ENCODE data around the gene ASPHD2. TPM values are rescaled to one million over a fixed set of nuclear protein-coding genes. Genes with fewer than 3 reads are reported as not detected.
A peak's percentile ranks its signal among the peaks of the same experiment; 100 is the strongest.

The ASPHD2 gene
- polyA plus RNA-seq, 1 of the 3 experiments (the other 2 are of a cell fraction): 2.2 TPM

DNA sequence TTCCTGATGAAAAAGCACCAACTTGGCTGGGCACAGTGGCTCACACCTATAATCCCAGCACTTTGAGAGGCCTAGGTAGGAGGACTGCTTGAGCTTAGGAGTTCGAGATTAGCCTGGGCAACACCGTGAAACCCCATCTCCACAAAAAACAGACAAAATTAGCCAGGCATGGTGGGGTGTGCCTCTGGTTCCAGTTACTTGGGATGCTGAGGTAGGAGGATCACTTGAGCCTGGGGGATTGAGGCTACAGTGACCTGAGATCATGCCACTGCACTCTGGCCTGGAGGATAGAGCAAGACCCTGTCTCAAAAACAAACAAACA, 51.5 kb downstream of the ASPHD2 start (continued):
- TF ChIP-seq, protein P1, sequence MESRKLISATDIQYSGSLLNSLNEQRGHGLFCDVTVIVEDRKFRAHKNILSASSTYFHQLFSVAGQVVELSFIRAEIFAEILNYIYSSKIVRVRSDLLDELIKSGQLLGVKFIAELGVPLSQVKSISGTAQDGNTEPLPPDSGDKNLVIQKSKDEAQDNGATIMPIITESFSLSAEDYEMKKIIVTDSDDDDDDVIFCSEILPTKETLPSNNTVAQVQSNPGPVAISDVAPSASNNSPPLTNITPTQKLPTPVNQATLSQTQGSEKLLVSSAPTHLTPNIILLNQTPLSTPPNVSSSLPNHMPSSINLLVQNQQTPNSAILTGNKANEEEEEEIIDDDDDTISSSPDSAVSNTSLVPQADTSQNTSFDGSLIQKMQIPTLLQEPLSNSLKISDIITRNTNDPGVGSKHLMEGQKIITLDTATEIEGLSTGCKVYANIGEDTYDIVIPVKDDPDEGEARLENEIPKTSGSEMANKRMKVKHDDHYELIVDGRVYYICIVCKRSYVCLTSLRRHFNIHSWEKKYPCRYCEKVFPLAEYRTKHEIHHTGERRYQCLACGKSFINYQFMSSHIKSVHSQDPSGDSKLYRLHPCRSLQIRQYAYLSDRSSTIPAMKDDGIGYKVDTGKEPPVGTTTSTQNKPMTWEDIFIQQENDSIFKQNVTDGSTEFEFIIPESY (IDR thresholded peaks at IDR 0.05; ENCODE audit: borderline replicate concordance, low read depth): no peak
- TF ChIP-seq FOXM1 (IDR thresholded peaks at IDR 0.05; ENCODE audit: low read depth) (no peak), GATA2 (CRISPR knock-in tag; IDR thresholded peaks at IDR 0.05) (no peak), TCF12 (IDR thresholded peaks at IDR 0.05) (no peak), CHD2 (IDR thresholded peaks at IDR 0.05; ENCODE audit: low read length, partially characterized antibody) (no peak), MEF2A (IDR thresholded peaks at IDR 0.05; ENCODE audit: borderline replicate concordance, low read depth) (no peak), RFX5 (IDR thresholded peaks at IDR 0.05; ENCODE audit: low read length) (no peak), FOXJ3 (CRISPR knock-in tag; IDR thresholded peaks at IDR 0.05) (no peak), ELF1 (IDR thresholded peaks at IDR 0.05) (no peak)
- TF ChIP-seq, protein P2, sequence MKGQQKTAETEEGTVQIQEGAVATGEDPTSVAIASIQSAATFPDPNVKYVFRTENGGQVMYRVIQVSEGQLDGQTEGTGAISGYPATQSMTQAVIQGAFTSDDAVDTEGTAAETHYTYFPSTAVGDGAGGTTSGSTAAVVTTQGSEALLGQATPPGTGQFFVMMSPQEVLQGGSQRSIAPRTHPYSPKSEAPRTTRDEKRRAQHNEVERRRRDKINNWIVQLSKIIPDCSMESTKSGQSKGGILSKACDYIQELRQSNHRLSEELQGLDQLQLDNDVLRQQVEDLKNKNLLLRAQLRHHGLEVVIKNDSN (IDR thresholded peaks at IDR 0.05; ENCODE audit: borderline replicate concordance, low read depth): no peak

DNA sequence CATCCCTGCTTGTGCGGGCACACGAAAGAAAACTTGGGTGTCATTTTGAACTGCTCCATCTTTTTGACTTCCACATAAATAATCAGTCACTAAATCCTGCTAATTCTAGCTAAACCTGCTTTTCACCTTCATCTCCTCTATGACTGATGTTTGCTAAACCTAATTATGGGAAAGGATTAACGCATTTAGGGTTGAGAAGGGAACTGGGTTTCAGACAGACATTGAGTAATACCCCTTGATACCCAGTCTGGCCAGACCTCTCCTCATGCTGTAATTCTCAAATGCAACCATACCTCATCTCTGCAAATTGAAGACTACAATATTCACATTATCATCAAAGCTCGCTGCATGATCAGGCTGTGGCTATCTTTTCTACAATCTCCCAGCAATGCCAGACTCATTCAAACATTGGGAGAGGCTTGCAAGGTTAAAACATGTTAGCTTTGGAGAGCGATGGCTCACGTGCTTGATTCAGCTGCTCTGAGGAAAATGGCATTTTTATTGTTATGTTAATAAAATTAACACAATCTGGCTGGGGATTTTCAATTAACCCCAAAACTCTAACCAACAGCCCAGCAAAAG, 52.1 kb downstream of the ASPHD2 start:
- H3K36me3 ChIP-seq (replicated peaks in 1 of 2; ENCODE audit: control insufficient read depth in 1 of 2, insufficient read depth in 2 of 2, low read length in 1 of 2): peaks cover 7 to 15% of the 10 kb centered on the region in 2 experiments
- H3K4me1 ChIP-seq (ENCODE audit: control insufficient read depth in 1 of 2, insufficient read depth in 2 of 2, low read depth in 1 of 2, low read length in 1 of 2): peaks cover 4 to 27% of the 10 kb centered on the region in 2 experiments; a peak in 3 of 4 replicates
- peak overlapping the region in 1 of 2 experiments; percentile 8; a peak in 1 of 4 replicates for H3K27ac ChIP-seq (ENCODE audit: low read depth in 2 of 2, low read length in 1 of 2)
- H3K9me2 ChIP-seq: no peaks in the 10 kb centered on the region
- DNase-seq: no peak
- no peaks in the 10 kb centered on the region for H3F3A ChIP-seq (replicated peaks; ENCODE audit: insufficient read depth)
- H3K27me3 ChIP-seq (ENCODE audit: insufficient read depth): no peaks in the 10 kb centered on the region
- no peak overlapping the region for H3K4me3 ChIP-seq (ENCODE audit: low read depth in 2 of 2, low read length in 1 of 2)
- WGBS (ENCODE audit: low lambda C conversion rate): 67% methylated on average over 6 of the region's 6 CpGs
- H3K79me2 ChIP-seq (ENCODE audit: insufficient read depth): peaks cover 78% of the 10 kb centered on the region
- no peak overlapping the region for H3K4me2 ChIP-seq
- no peaks in the 10 kb centered on the region for H4K20me1 ChIP-seq (ENCODE audit: insufficient read depth)
- no peak overlapping the region for H2AFZ ChIP-seq (ENCODE audit: low read depth)
- ChIA-PET CTCF (interaction anchor here (1.1 to 1.8 kb wide), 5 partner anchors 15 to 114 kb away, joined by 3 to 4 read pairs (median 3); no protein-coding TSS in a partner anchor), POLR2A (interaction anchor here (1.2 kb wide), 1 partner anchor 191 kb away, joined by 3 read pairs; no protein-coding TSS in a partner anchor)
- TF ChIP-seq GATA2 (CRISPR knock-in tag; IDR thresholded peaks at IDR 0.05) (peak; percentile 54), RFX5 (IDR thresholded peaks at IDR 0.05; ENCODE audit: low read length) (no peak)
- H3K9ac ChIP-seq: no peak overlapping the region
- no peaks in the 10 kb centered on the region for H3K9me3 ChIP-seq

DNA sequence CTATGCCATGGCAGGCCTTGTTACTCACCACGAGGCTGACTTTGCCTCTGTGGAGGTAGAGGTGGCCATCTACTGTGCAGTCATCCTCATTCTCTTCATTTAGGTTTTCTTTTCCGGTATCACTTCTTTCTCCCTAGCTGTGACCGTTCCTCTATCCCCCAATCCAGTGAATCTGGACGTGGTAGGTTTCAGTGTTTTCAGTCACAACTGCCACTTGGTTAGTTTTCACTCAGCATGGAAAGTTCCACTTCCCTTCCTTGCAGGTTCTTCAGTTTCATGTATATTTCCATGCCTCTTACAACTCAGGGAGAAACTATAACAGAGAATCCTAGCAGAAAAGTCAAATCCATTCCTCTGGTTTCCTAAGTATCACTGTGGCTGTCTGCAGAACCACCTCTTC, 52.6 kb downstream of the ASPHD2 start:
- H3K9ac ChIP-seq: no peak overlapping the region
- no peak for DNase-seq
- H3K27me3 ChIP-seq (ENCODE audit: insufficient read depth): no peaks in the 10 kb centered on the region
- no peak overlapping the region for H3K4me3 ChIP-seq (ENCODE audit: low read depth in 2 of 2, low read length in 1 of 2)
- WGBS (ENCODE audit: low lambda C conversion rate): 80% methylated on average over 4 of the region's 4 CpGs
- peaks cover 83% of the 10 kb centered on the region for H3K79me2 ChIP-seq (ENCODE audit: insufficient read depth)
- no peaks in the 10 kb centered on the region for H3F3A ChIP-seq (replicated peaks; ENCODE audit: insufficient read depth)
- no peaks in the 10 kb centered on the region for H4K20me1 ChIP-seq (ENCODE audit: insufficient read depth)
- POLR2A ChIA-PET: interaction anchor here (1.2 kb wide), 1 partner anchor 191 kb away, joined by 3 read pairs; no protein-coding TSS in a partner anchor
- CTCF ChIA-PET: interaction anchor here (0.6 to 1.8 kb wide), 7 partner anchors 16 to 1279 kb away, joined by 3 to 4 read pairs (median 3); no protein-coding TSS in a partner anchor
- peak overlapping the region; percentile 89; the same call in 1 of the 2 replicates for H3K4me2 ChIP-seq
- no peaks in the 10 kb centered on the region for H3K9me3 ChIP-seq
- H2AFZ ChIP-seq (ENCODE audit: low read depth): no peak overlapping the region
- H3K4me1 ChIP-seq (ENCODE audit: control insufficient read depth in 1 of 2, insufficient read depth in 2 of 2, low read depth in 1 of 2, low read length in 1 of 2): peaks cover 4 to 27% of the 10 kb centered on the region in 2 experiments; a peak in 3 of 4 replicates
- H3K36me3 ChIP-seq (replicated peaks in 1 of 2; ENCODE audit: control insufficient read depth in 1 of 2, insufficient read depth in 2 of 2, low read length in 1 of 2): peaks cover 2 to 12% of the 10 kb centered on the region in 2 experiments
- H3K9me2 ChIP-seq: no peaks in the 10 kb centered on the region
- no peak overlapping the region for H3K27ac ChIP-seq (ENCODE audit: low read depth in 2 of 2, low read length in 1 of 2)
- TF ChIP-seq POLR2AphosphoS5 (IDR thresholded peaks at IDR 0.05; ENCODE audit: low read depth, low read length) (no peak), FOSL2 (IDR thresholded peaks at IDR 0.05; ENCODE audit: borderline replicate concordance, low read depth) (no peak), MEF2A (IDR thresholded peaks at IDR 0.05; ENCODE audit: borderline replicate concordance, low read depth) (no peak), FOXJ3 (CRISPR knock-in tag; IDR thresholded peaks at IDR 0.05) (no peak), ELF1 (IDR thresholded peaks at IDR 0.05) (no peak), MXI1 (IDR thresholded peaks at IDR 0.05; ENCODE audit: low read depth, low read length) (no peak), RAD21 (IDR thresholded peaks at IDR 0.05; ENCODE audit: low read length) (no peak), RCOR1 (IDR thresholded peaks at IDR 0.05; ENCODE audit: low read length) (no peak), EP300 (IDR thresholded peaks at IDR 0.05; ENCODE audit: borderline replicate concordance in 1 of 2, low read depth in 1 of 2, low read length in 1 of 2) (no peak), JUND (IDR thresholded peaks at IDR 0.05) (no peak)
- TF ChIP-seq, protein P3, sequence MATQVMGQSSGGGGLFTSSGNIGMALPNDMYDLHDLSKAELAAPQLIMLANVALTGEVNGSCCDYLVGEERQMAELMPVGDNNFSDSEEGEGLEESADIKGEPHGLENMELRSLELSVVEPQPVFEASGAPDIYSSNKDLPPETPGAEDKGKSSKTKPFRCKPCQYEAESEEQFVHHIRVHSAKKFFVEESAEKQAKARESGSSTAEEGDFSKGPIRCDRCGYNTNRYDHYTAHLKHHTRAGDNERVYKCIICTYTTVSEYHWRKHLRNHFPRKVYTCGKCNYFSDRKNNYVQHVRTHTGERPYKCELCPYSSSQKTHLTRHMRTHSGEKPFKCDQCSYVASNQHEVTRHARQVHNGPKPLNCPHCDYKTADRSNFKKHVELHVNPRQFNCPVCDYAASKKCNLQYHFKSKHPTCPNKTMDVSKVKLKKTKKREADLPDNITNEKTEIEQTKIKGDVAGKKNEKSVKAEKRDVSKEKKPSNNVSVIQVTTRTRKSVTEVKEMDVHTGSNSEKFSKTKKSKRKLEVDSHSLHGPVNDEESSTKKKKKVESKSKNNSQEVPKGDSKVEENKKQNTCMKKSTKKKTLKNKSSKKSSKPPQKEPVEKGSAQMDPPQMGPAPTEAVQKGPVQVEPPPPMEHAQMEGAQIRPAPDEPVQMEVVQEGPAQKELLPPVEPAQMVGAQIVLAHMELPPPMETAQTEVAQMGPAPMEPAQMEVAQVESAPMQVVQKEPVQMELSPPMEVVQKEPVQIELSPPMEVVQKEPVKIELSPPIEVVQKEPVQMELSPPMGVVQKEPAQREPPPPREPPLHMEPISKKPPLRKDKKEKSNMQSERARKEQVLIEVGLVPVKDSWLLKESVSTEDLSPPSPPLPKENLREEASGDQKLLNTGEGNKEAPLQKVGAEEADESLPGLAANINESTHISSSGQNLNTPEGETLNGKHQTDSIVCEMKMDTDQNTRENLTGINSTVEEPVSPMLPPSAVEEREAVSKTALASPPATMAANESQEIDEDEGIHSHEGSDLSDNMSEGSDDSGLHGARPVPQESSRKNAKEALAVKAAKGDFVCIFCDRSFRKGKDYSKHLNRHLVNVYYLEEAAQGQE (IDR thresholded peaks at IDR 0.05; ENCODE audit: low read depth, low read length): no peak
- TF ChIP-seq, protein P4, sequence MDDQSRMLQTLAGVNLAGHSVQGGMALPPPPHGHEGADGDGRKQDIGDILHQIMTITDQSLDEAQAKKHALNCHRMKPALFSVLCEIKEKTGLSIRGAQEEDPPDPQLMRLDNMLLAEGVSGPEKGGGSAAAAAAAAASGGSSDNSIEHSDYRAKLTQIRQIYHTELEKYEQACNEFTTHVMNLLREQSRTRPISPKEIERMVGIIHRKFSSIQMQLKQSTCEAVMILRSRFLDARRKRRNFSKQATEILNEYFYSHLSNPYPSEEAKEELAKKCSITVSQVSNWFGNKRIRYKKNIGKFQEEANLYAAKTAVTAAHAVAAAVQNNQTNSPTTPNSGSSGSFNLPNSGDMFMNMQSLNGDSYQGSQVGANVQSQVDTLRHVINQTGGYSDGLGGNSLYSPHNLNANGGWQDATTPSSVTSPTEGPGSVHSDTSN (IDR thresholded peaks at IDR 0.05): no peak

Measured in SK-N-SH (cell line).